ENCODE results near the gene STK32C. TPM values are rescaled to one million over a fixed set of nuclear protein-coding genes. Genes with fewer than 3 reads are reported as not detected.

STK32C gene
- total and polyA plus RNA-seq, 2 of the 4 experiments (the other 2 are of a cell fraction): 5.0 to 8.3 TPM

GRCh38 chr10:132320654-132321469, 13.1 kb upstream of the STK32C start:
- Histone ChIP-seq H3K4ac (ENCODE audit: low read depth, low read length) (peak overlapping the region; percentile 89), H2AK5ac (ENCODE audit: low read depth, low read length) (peak overlapping the region; percentile 97), H4K8ac (ENCODE audit: low read depth in 2 of 2, low read length in 2 of 2) (peak overlapping the region; percentile 59 to 63; a peak in 3 of 4 replicates), H3K56ac (ENCODE audit: extremely low read depth, insufficient read depth, low read length) (no peak overlapping the region), H3K4me2 (ENCODE audit: low read depth, low read length) (no peak overlapping the region; the same call in 1 of the 2 replicates), H3K79me1 (ENCODE audit: low read depth in 1 of 2, low read length in 2 of 2) (peaks cover 0 to 34% of the 10 kb centered on the region in 2 experiments; a peak in 3 of 4 replicates), H2BK120ac (ENCODE audit: low read depth, low read length) (peak overlapping the region; percentile 86), H4K5ac (ENCODE audit: low read depth, low read length) (peak overlapping the region; percentile 84), H3K9ac (ENCODE audit: low read depth, low read length) (peak overlapping the region; percentile 12; the same call in 1 of the 2 replicates), H2BK15ac (ENCODE audit: low read depth, low read length) (peak overlapping the region; percentile 11; the same call in 1 of the 3 replicates), H3K18ac (ENCODE audit: low read depth, low read length) (peak overlapping the region; percentile 66), H2AFZ (replicated peaks; ENCODE audit: low read length, poor library complexity) (peak overlapping the region; percentile 46), H3K14ac (replicated peaks; ENCODE audit: low read depth, low read length) (peak overlapping the region; percentile 67), H3K9me1 (ENCODE audit: insufficient read depth, low read length) (peaks cover 21% of the 10 kb centered on the region), H4K91ac (ENCODE audit: insufficient read depth, low read depth, low read length) (peak overlapping the region; percentile 74), H3K36me3 (ENCODE audit: control insufficient read depth, insufficient read depth, low read length) (peaks cover 5% of the 10 kb centered on the region; the same call in 1 of the 2 replicates), H3K4me3 (ENCODE audit: insufficient read depth, low read depth, low read length) (no peak overlapping the region), H2BK5ac (ENCODE audit: low read depth, low read length, poor library complexity, severe bottlenecking) (peak overlapping the region; percentile 82), H3K9me3 (ENCODE audit: control insufficient read depth, insufficient read depth, low read length) (no peaks in the 10 kb centered on the region), H3K4me1 (ENCODE audit: control insufficient read depth, insufficient read depth, low read length) (peaks cover 15% of the 10 kb centered on the region), H2AK9ac (replicated peaks; ENCODE audit: low read depth, low read length, poor library complexity) (peak overlapping the region; percentile 21), H4K20me1 (ENCODE audit: insufficient read depth, low read length) (no peaks in the 10 kb centered on the region), H2BK20ac (ENCODE audit: low read depth, low read length) (peak overlapping the region; percentile 85), H3K27ac (ENCODE audit: insufficient read depth, low read length) (peak overlapping the region; percentile 87), H3K27me3 (ENCODE audit: control insufficient read depth, insufficient read depth, low read length) (no peaks in the 10 kb centered on the region), H3K23ac (ENCODE audit: low read depth, low read length) (peak overlapping the region; percentile 7; the same call in 1 of the 2 replicates)
- ChIA-PET POLR2A (ENCODE audit: unreplicated experiment) (no interaction called here), CTCF (no interaction called here)
- intact Hi-C loops (cut with micrococcal nuclease): no loop called here
- no peak for DNase-seq
- in situ Hi-C loops (cut with MboI; ENCODE audit: low sequenced_read_pairs): no loop called here
- no TSS peak for BruUV-seq (replicated peaks)
- ATAC-seq (ENCODE audit: low read depth): peak; percentile 2; the same call in 1 of the 2 replicates
- dilution Hi-C loops (cut with HindIII; ENCODE audit: low sequenced_read_pairs, unreplicated experiment): no loop called here
- WGBS, 2 experiments (ENCODE audit: extremely low coverage in 2 of 2, insufficient read length in 1 of 2): 100% methylated on average over 3 of the region's 13 CpGs; no CpG with 5 or more reads in 1 of the 2 experiments
- TF ChIP-seq CTCF (conservative IDR thresholded peaks at IDR 0.05; ENCODE audit: low read depth, low read length) (no peak), RFX5 (IDR thresholded peaks at IDR 0.05; ENCODE audit: low read depth, low read length) (no peak), POLR2A (IDR thresholded peaks at IDR 0.05; ENCODE audit: low read depth, low read length) (no peak), RCOR1 (IDR thresholded peaks at IDR 0.05; ENCODE audit: insufficient replicate concordance, low read length) (no peak), MAZ (IDR thresholded peaks at IDR 0.05; ENCODE audit: borderline replicate concordance, low read depth, low read length) (no peak), MAFK (IDR thresholded peaks at IDR 0.05; ENCODE audit: low read depth, low read length) (no peak), USF2 (IDR thresholded peaks at IDR 0.05; ENCODE audit: low read depth, low read length) (no peak), CHD1 (IDR thresholded peaks at IDR 0.05; ENCODE audit: low read depth, low read length) (no peak), ELK1 (IDR thresholded peaks at IDR 0.05; ENCODE audit: borderline replicate concordance, low read depth, low read length) (no peak), FOS (IDR thresholded peaks at IDR 0.05; ENCODE audit: low read depth, low read length) (no peak), SMC3 (IDR thresholded peaks at IDR 0.05; ENCODE audit: low read depth, low read length) (no peak), RAD21 (IDR thresholded peaks at IDR 0.05; ENCODE audit: low read length) (no peak), MXI1 (IDR thresholded peaks at IDR 0.05; ENCODE audit: borderline replicate concordance, low read depth, low read length) (no peak), BHLHE40 (IDR thresholded peaks at IDR 0.05; ENCODE audit: low read depth, low read length) (no peak)
